ENCODE data around the gene ZFPM1. TPM values are rescaled to one million over a fixed set of nuclear protein-coding genes. Genes with fewer than 3 reads are reported as not detected.

The ZFPM1 gene
- total and polyA plus RNA-seq, 2 of the 8 experiments (the other 6 are each of a cell fraction or from before 2014, with no cell fraction given), result 0.74 to 4.8 TPM

DNA sequence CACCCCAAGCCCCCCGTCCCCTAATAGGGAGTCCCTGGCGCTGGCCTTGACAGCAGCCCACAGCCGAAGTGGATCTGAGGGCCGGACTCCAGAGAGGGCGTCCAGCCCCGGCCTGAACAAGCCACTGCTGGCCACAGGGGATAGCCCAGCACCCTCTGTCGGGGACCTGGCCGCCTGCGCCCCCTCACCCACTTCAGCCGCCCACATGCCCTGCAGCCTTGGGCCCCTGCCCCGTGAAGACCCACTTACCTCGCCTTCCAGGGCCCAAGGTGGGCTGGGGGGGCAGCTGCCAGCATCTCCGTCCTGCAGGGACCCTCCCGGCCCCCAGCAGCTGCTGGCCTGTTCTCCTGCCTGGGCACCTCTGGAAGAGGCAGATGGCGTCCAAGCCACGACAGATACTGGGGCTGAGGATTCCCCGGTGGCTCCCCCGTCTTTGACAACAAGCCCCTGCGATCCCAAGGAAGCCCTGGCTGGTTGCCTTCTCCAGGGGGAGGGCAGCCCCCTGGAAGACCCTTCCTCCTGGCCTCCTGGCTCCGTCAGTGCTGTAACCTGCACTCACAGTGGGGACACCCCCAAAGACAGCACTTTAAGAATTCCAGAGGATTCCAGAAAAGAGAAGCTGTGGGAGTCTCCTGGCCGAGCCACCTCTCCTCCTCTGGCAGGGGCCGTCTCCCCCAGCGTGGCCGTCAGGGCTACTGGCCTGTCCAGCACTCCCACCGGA, 19.3 kb upstream of the ZFPM1 start:
- Histone ChIP-seq H3K9me3 (ENCODE audit: insufficient read depth in 2 of 2, low read depth in 1 of 2, low read length in 1 of 2) (no peaks in the 10 kb centered on the region; a peak in 1 of 4 replicates), H3K4ac (replicated peaks; ENCODE audit: insufficient read length, low read depth, low read length) (no peak overlapping the region), H3K23ac (ENCODE audit: insufficient read length) (no peak overlapping the region), H2BK20ac (ENCODE audit: low read length) (no peak overlapping the region), H3K9ac (replicated peaks in 1 of 4; ENCODE audit: extremely low read depth in 1 of 4, low read depth in 3 of 4, low read length in 3 of 4) (no peak overlapping the region), H4K91ac (replicated peaks; ENCODE audit: insufficient read length, low read length) (no peak overlapping the region), H3K4me2 (ENCODE audit: insufficient read depth in 1 of 2, low read depth in 2 of 2, low read length in 2 of 2) (no peak overlapping the region), H2AK5ac (ENCODE audit: low read depth, low read length) (no peak overlapping the region), H3K79me2 (ENCODE audit: control insufficient read depth in 1 of 2, insufficient read depth in 2 of 2, low read length in 2 of 2) (no peaks in the 10 kb centered on the region), H4K8ac (ENCODE audit: extremely low read depth, insufficient read depth, low read length) (no peak overlapping the region), H2AFZ (ENCODE audit: low read length) (no peak overlapping the region), H2BK12ac (ENCODE audit: low read depth, low read length) (no peak overlapping the region), H4K20me1 (replicated peaks in 1 of 2; ENCODE audit: control insufficient read depth in 1 of 2, insufficient read depth in 2 of 2, low read length in 2 of 2) (no peaks in the 10 kb centered on the region), H2BK15ac (ENCODE audit: low read length) (no peak overlapping the region), H3K4me1 (replicated peaks in 1 of 4; ENCODE audit: control insufficient read depth in 3 of 4, insufficient read depth in 4 of 4, low read length in 3 of 4) (peaks cover 0 to 5% (median 2%) of the 10 kb centered on the region in 4 experiments; a peak in 2 of 7 replicates), H3K56ac (replicated peaks; ENCODE audit: insufficient read length, low read depth, low read length) (no peak overlapping the region), H2BK120ac (replicated peaks; ENCODE audit: low read depth, low read length) (no peak overlapping the region), H4K5ac (ENCODE audit: insufficient read length, low read depth, low read length) (no peak overlapping the region), H3K27me3 (replicated peaks in 1 of 4; ENCODE audit: control insufficient read depth in 3 of 4, extremely low read depth in 1 of 4, insufficient read depth in 3 of 4, low read length in 3 of 4) (peaks cover 0 to 24% (median 16%) of the 10 kb centered on the region in 4 experiments; a peak in 5 of 7 replicates), H2BK5ac (ENCODE audit: low read depth, low read length) (no peak overlapping the region), H3K18ac (ENCODE audit: extremely low read depth, low read length) (no peak overlapping the region), H3K23me2 (ENCODE audit: low read depth, low read length) (no peaks in the 10 kb centered on the region), H3K27ac (ENCODE audit: low read depth, low read length) (no peak overlapping the region), H3K79me1 (ENCODE audit: low read depth, low read length) (no peaks in the 10 kb centered on the region), H3K14ac (ENCODE audit: insufficient read length) (no peak overlapping the region), H3K4me3 (ENCODE audit: extremely low read depth in 1 of 4, insufficient read depth in 2 of 4, low read depth in 3 of 4, low read length in 4 of 4) (no peak overlapping the region), H3K36me3 (ENCODE audit: control insufficient read depth in 2 of 4, insufficient read depth in 4 of 4, low read length in 3 of 4) (no peaks in the 10 kb centered on the region)
- FAIRE-seq, result no peak
- ChIA-PET CTCF (ENCODE audit: partially characterized antibody) (interaction anchor here (1.3 kb wide), 1 partner anchor 284 kb away, joined by 3 read pairs; no protein-coding TSS in a partner anchor), POLR2A (ENCODE audit: partially characterized antibody) (no interaction called here)
- 87% methylated on average over 23 of the region's 25 CpGs; no CpG with 5 or more reads in 1 of the 2 experiments for WGBS, 2 experiments (ENCODE audit: extremely low coverage in 1 of 2, insufficient coverage in 1 of 2, insufficient read length in 1 of 2, insufficient replicate concordance in 2 of 2, low coverage in 1 of 2, low lambda C conversion rate in 2 of 2, missing lambda C conversion rate in 1 of 2)
- DNase-seq (ENCODE audit: low read depth in 1 of 2, low spot score in 2 of 2), result no peak
- TF ChIP-seq POLR2A (IDR thresholded peaks at IDR 0.05; ENCODE audit: control extremely low read depth in 1 of 2, low read depth in 2 of 2, low read length in 2 of 2) (no peak), RAD21 (IDR thresholded peaks at IDR 0.05 in 1 of 2, conservative IDR thresholded peaks at IDR 0.05 in 1 of 2; ENCODE audit: low read depth in 2 of 2, low read length in 2 of 2) (no peak), RBBP5 (IDR thresholded peaks at IDR 0.05; ENCODE audit: borderline replicate concordance, low read depth, low read length) (no peak), EZH2 (IDR thresholded peaks at IDR 0.05; ENCODE audit: low read depth, low read length, severe bottlenecking) (no peak), CBX8 (IDR thresholded peaks at IDR 0.05; ENCODE audit: borderline replicate concordance, low read depth, low read length) (no peak), HDAC6 (IDR thresholded peaks at IDR 0.05; ENCODE audit: low read depth, low read length) (no peak), RNF2 (IDR thresholded peaks at IDR 0.05; ENCODE audit: borderline replicate concordance, low read depth, low read length, missing control alignments, poor library complexity, severe bottlenecking) (no peak), SIRT6 (IDR thresholded peaks at IDR 0.05; ENCODE audit: low read length) (no peak), MAX (IDR thresholded peaks at IDR 0.05) (no peak), SIN3A (conservative IDR thresholded peaks at IDR 0.05 in 1 of 2, IDR thresholded peaks at IDR 0.05 in 1 of 2; ENCODE audit: low read depth in 1 of 2, low read length in 2 of 2) (no peak)
- TF ChIP-seq, protein P1, sequence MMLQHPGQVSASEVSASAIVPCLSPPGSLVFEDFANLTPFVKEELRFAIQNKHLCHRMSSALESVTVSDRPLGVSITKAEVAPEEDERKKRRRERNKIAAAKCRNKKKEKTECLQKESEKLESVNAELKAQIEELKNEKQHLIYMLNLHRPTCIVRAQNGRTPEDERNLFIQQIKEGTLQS (IDR thresholded peaks at IDR 0.05; ENCODE audit: insufficient read depth, low read depth, low read length), result no peak
